CD4-positive, alpha-beta memory T cell (primary cell): ENCODE results near the gene AGBL2. TPM values are rescaled to one million over a fixed set of nuclear protein-coding genes. Genes with fewer than 3 reads are reported as not detected.
"Not testable (repeated sequence)": the region's sequence is repeated elsewhere in the genome, so short reads cannot be mapped to it uniquely, and the experiment has no call there.

Experiments used
- CTCF ChIA-PET: fragments of 350-600 bp; sonication (Branson Sonifier 250); formaldehyde crosslinking; loops from one replicate; lab custom pipeline; 2021; ENCODE audit warnings: inconsistent platforms; ENCODE audit not compliant: partially characterized antibody; lab: Charles Lee
- POLR2A ChIA-PET: fragments of 350-600 bp; sonication (Branson Sonifier 250); formaldehyde crosslinking; loops from one replicate; lab custom pipeline; 2021; ENCODE audit not compliant: partially characterized antibody; lab: Charles Lee
- DNase-seq, 5 donors: peaks; one replicate each; pipeline versions ENCODE4 v3.0.0 to v3.0.0-alpha.2; 2020 to 2022; ENCODE audit warnings: mixed read lengths in 1 of 5
- H3K27ac ChIP-seq: one replicate; pipeline ENCODE4 v1.7.0; 2013; ENCODE audit warnings: low read depth, low read length
- H3K27me3 ChIP-seq: 2 replicates; pipeline ENCODE4 v1.7.0; 2013; ENCODE audit warnings: mild to moderate bottlenecking, low read length, moderate library complexity; ENCODE audit not compliant: insufficient read depth
- H3K36me3 ChIP-seq: 2 replicates; pipeline ENCODE4 v1.7.0; 2013; ENCODE audit warnings: mild to moderate bottlenecking, low read length, moderate library complexity; ENCODE audit not compliant: insufficient read depth
- H3K4me1 ChIP-seq: 2 replicates; pipeline ENCODE4 v1.7.0; 2013; ENCODE audit warnings: mild to moderate bottlenecking, low read length, moderate library complexity; ENCODE audit not compliant: insufficient read depth
- H3K4me3 ChIP-seq, 2 donors: one replicate each; pipeline ENCODE4 v1.7.0; 2013; ENCODE audit warnings: low read length in 2 of 2, mild to moderate bottlenecking in 1 of 2
- H3K9me3 ChIP-seq, 2 donors: one replicate each; pipeline ENCODE4 v1.7.0; 2013; ENCODE audit warnings: low read length in 2 of 2, control low read depth in 1 of 2; ENCODE audit not compliant: control insufficient read depth in 1 of 2
- H3K27ac Mint-ChIP-seq, 7 donors: one replicate each; pipeline ENCODE4 v1.8.0; 2020 to 2021; ENCODE audit warnings: mixed read lengths in 7 of 7, mild to moderate bottlenecking in 6 of 7, inconsistent platforms in 3 of 7, moderate library complexity in 3 of 7
- H3K27me3 Mint-ChIP-seq, 2 donors: one replicate each; pipeline ENCODE4 v1.8.0; 2020 to 2021; ENCODE audit warnings: mixed read lengths in 2 of 2
- H3K36me3 Mint-ChIP-seq, 2 donors: one replicate each; pipeline ENCODE4 v1.8.0; 2020 to 2021; ENCODE audit warnings: mixed read lengths in 2 of 2, inconsistent platforms in 1 of 2, mild to moderate bottlenecking in 1 of 2
- H3K4me1 Mint-ChIP-seq, 4 donors: one replicate each; pipeline ENCODE4 v1.8.0; 2020 to 2021; ENCODE audit warnings: mixed read lengths in 4 of 4, mild to moderate bottlenecking in 1 of 4
- H3K4me3 Mint-ChIP-seq, 8 donors: one replicate each; pipeline ENCODE4 v1.8.0; 2020 to 2021; ENCODE audit warnings: mixed read lengths in 8 of 8, mild to moderate bottlenecking in 7 of 8, moderate library complexity in 6 of 8, inconsistent platforms in 3 of 8
- H3K9me3 Mint-ChIP-seq, 8 donors: one replicate each; pipeline ENCODE4 v1.8.0; 2020 to 2021; ENCODE audit warnings: mixed read lengths in 8 of 8, mild to moderate bottlenecking in 5 of 8, inconsistent platforms in 3 of 8, moderate library complexity in 1 of 8
- intact Hi-C: fragments of 100-400 bp; cut with micrococcal nuclease; formaldehyde crosslinking; loops from one replicate; pipeline ENCODE4 v1.15.1; 2023
- polyA plus RNA-seq, 2 donors: library from polyadenylated mRNA; unstranded; fragments of 300-500 nt; fragmentation: Illumina TruSeq; gene quantifications; one replicate each; pipeline ENCODE4 v1.2.3, GENCODE V29; 2021
- total RNA-seq, 2 experiments: library from RNA; stranded (reverse); gene quantifications; one replicate each; pipeline ENCODE4 v1.2.3, GENCODE V29; 2021

AGBL2 gene
- total and polyA plus RNA-seq, 4 experiments from 2014 or later: 1.6 to 8.1 (median 4.8) TPM

GRCh38 chr11:47641600-47642098 is 73.5 kb downstream of the AGBL2 start:
- H3K36me3 ChIP-seq: peaks cover 7% of the 10 kb centered on the region
- Mint-ChIP-seq H3K4me1 (peaks cover 11 to 31% (median 18%) of the 10 kb centered on the region in 4 donors), H3K27ac (peak overlapping the region; percentile 84 to 99 (median 95)), H3K4me3 (peak overlapping the region; percentile 82 to 98 (median 95)), H3K36me3 (peaks cover 17 to 27% of the 10 kb centered on the region in 2 donors), H3K9me3 (no peaks in the 10 kb centered on the region), H3K27me3 (no peaks in the 10 kb centered on the region)
- no peaks in the 10 kb centered on the region for H3K27me3 ChIP-seq
- H3K27ac ChIP-seq: peak overlapping the region; percentile 93
- H3K4me1 ChIP-seq: peaks cover 23% of the 10 kb centered on the region
- no peaks in the 10 kb centered on the region for H3K9me3 ChIP-seq
- H3K4me3 ChIP-seq: peak overlapping the region; percentile 86 to 90
- DNase-seq: peak in 2 of 5 donors; percentile 4 to 7
- intact Hi-C loops: loop anchor here (1.0 to 5.0 kb wide), 7 partner anchors 74 to 469 kb away; partner anchors contain the start of genes AGBL2, CELF1, FNBP4 and NUP160
- POLR2A ChIA-PET: interaction anchor here (2.4 kb wide), 1 partner anchor 74 kb away, joined by 7 read pairs; the partner anchor contains the start of gene AGBL2
- CTCF ChIA-PET: interaction anchor here (0.6 to 0.9 kb wide), 4 partner anchors 74 to 120 kb away, joined by 3 to 4 read pairs (median 4); partner anchors contain the start of gene AGBL2

- H3K27me3 Mint-ChIP-seq, CTCF ChIA-PET, H3K9me3 ChIP-seq, H3K27ac ChIP-seq, H3K4me3 ChIP-seq, H3K27me3 ChIP-seq, H3K9me3 Mint-ChIP-seq, H3K36me3 ChIP-seq, DNase-seq: not testable (repeated sequence)
- peak overlapping the region in 7 of 8 donors; percentile 10 to 98 (median 35) for H3K4me3 Mint-ChIP-seq
- peaks cover 23% of the 10 kb centered on the region for H3K4me1 ChIP-seq
- POLR2A ChIA-PET: interaction anchor here (2.4 kb wide), 1 partner anchor 75 kb away, joined by 7 read pairs; the partner anchor contains the start of gene AGBL2
- intact Hi-C loops: loop anchor here (5.0 kb wide), 1 partner anchor 73 kb away; the partner anchor contains the start of gene PTPMT1
- H3K36me3 Mint-ChIP-seq: peaks cover 18 to 27% of the 10 kb centered on the region in 2 donors
- H3K27ac Mint-ChIP-seq: peak overlapping the region in 3 of 7 donors; percentile 53 to 95 (median 84)
- peaks cover 11 to 31% (median 18%) of the 10 kb centered on the region in 4 donors for H3K4me1 Mint-ChIP-seq
These were observed 74.7 kb downstream of the AGBL2 start for GRCh38 chr11:47640506-47640905.

- peaks cover 32% of the 10 kb centered on the region for H3K36me3 ChIP-seq
- not testable (repeated sequence) for H3K27me3 Mint-ChIP-seq
- POLR2A ChIA-PET: interaction anchor here (0.6 kb wide), 1 partner anchor 1710 kb away, joined by 3 read pairs; no protein-coding TSS in a partner anchor
These were observed 78.8 kb downstream of the AGBL2 start for GRCh38 chr11:47636331-47636730.

GRCh38 chr11:47631473-47631872 is 83.7 kb downstream of the AGBL2 start:
- H3K36me3 Mint-ChIP-seq: peaks cover 39 to 67% of the 10 kb centered on the region in 2 donors
- H3K27ac ChIP-seq: no peak overlapping the region
- peak overlapping the region in 1 of 7 donors; percentile 36 for H3K27ac Mint-ChIP-seq
- no peak for DNase-seq
- CTCF ChIA-PET: no interaction called here
- H3K4me1 ChIP-seq: no peaks in the 10 kb centered on the region
- POLR2A ChIA-PET: interaction anchor here (0.6 kb wide), 1 partner anchor 615 kb away, joined by 4 read pairs; no protein-coding TSS in a partner anchor
- H3K9me3 ChIP-seq: no peaks in the 10 kb centered on the region
- no peak overlapping the region for H3K4me3 ChIP-seq
- H3K27me3 Mint-ChIP-seq: no peaks in the 10 kb centered on the region
- H3K4me3 Mint-ChIP-seq: no peak overlapping the region
- H3K4me1 Mint-ChIP-seq: no peaks in the 10 kb centered on the region
- H3K27me3 ChIP-seq: no peaks in the 10 kb centered on the region
- peaks cover 55% of the 10 kb centered on the region for H3K36me3 ChIP-seq
- no peaks in the 10 kb centered on the region for H3K9me3 Mint-ChIP-seq
- intact Hi-C loops: no loop called here

More at GRCh38 chr11:47636331-47636730, 78.8 kb downstream of the AGBL2 start:
- peaks cover 10% of the 10 kb centered on the region for H3K4me1 ChIP-seq
- H3K27me3 ChIP-seq, H3K4me3 ChIP-seq, H3K27ac Mint-ChIP-seq, DNase-seq, intact Hi-C loops, H3K4me3 Mint-ChIP-seq, H3K9me3 Mint-ChIP-seq, H3K9me3 ChIP-seq, H3K27ac ChIP-seq: not testable (repeated sequence)
- Mint-ChIP-seq H3K36me3 (peaks cover 35 to 45% of the 10 kb centered on the region in 2 donors), H3K4me1 (peaks cover under 1 to 13% (median 7%) of the 10 kb centered on the region in 4 donors)
- CTCF ChIA-PET: interaction anchor here (0.7 kb wide), 1 partner anchor 400 kb away, joined by 3 read pairs; no protein-coding TSS in a partner anchor

- H3K4me1 ChIP-seq: no peaks in the 10 kb centered on the region
- no peak for DNase-seq
- H3K9me3 ChIP-seq: no peaks in the 10 kb centered on the region
- H3K4me3 Mint-ChIP-seq: no peak overlapping the region
- H3K9me3 Mint-ChIP-seq: no peaks in the 10 kb centered on the region
- intact Hi-C loops: no loop called here
- H3K4me3 ChIP-seq: no peak overlapping the region
- H3K27me3 Mint-ChIP-seq: no peaks in the 10 kb centered on the region
- no peak overlapping the region for H3K27ac ChIP-seq
- H3K27me3 ChIP-seq: no peaks in the 10 kb centered on the region
- peaks cover 57% of the 10 kb centered on the region for H3K36me3 ChIP-seq
- ChIA-PET CTCF (no interaction called here), POLR2A (no interaction called here)
- H3K36me3 Mint-ChIP-seq: peaks cover 42 to 69% of the 10 kb centered on the region in 2 donors
- no peak overlapping the region for H3K27ac Mint-ChIP-seq
- no peaks in the 10 kb centered on the region for H3K4me1 Mint-ChIP-seq
These were observed 87.1 kb downstream of the AGBL2 start for GRCh38 chr11:47628026-47628425.

GRCh38 chr11:47626234-47626633 is 88.9 kb downstream of the AGBL2 start:
- DNase-seq: no peak
- ChIA-PET POLR2A (no interaction called here), CTCF (interaction anchor here (0.7 kb wide), 1 partner anchor 214 kb away, joined by 3 read pairs; no protein-coding TSS in a partner anchor)
- Histone ChIP-seq H3K27me3 (no peaks in the 10 kb centered on the region), H3K4me1 (no peaks in the 10 kb centered on the region), H3K36me3 (peaks cover 65% of the 10 kb centered on the region), H3K4me3 (no peak overlapping the region), H3K9me3 (no peaks in the 10 kb centered on the region), H3K27ac (no peak overlapping the region)
- H3K4me3 Mint-ChIP-seq: no peak overlapping the region
- intact Hi-C loops: no loop called here
- no peaks in the 10 kb centered on the region for H3K4me1 Mint-ChIP-seq
- H3K27ac Mint-ChIP-seq: no peak overlapping the region
- H3K36me3 Mint-ChIP-seq: peaks cover 41 to 70% of the 10 kb centered on the region in 2 donors
- no peaks in the 10 kb centered on the region for H3K9me3 Mint-ChIP-seq
- no peaks in the 10 kb centered on the region for H3K27me3 Mint-ChIP-seq

GRCh38 chr11:47620836-47621378 is 94.3 kb downstream of the AGBL2 start:
- Histone ChIP-seq H3K9me3 (no peaks in the 10 kb centered on the region), H3K4me3 (no peak overlapping the region), H3K27me3 (no peaks in the 10 kb centered on the region), H3K4me1 (no peaks in the 10 kb centered on the region), H3K27ac (no peak overlapping the region), H3K36me3 (peaks cover 39% of the 10 kb centered on the region)
- Mint-ChIP-seq H3K4me3 (no peak overlapping the region), H3K4me1 (no peaks in the 10 kb centered on the region), H3K9me3 (no peaks in the 10 kb centered on the region), H3K27ac (no peak overlapping the region), H3K27me3 (no peaks in the 10 kb centered on the region), H3K36me3 (peaks cover 34 to 52% of the 10 kb centered on the region in 2 donors)
- CTCF ChIA-PET: no interaction called here
- no peak for DNase-seq
- intact Hi-C loops: no loop called here
- POLR2A ChIA-PET: interaction anchor here (0.8 kb wide), 1 partner anchor 22 kb away, joined by 3 read pairs; no protein-coding TSS in a partner anchor
